HG02938 (cell line): Measurements from ENCODE around the gene AKAP13.
A peak's percentile ranks its signal among the peaks of the same experiment; 100 is the strongest.

Source experiments
- ATAC-seq: cut with Tn5 transposase; IDR thresholded peaks from one replicate; pipeline ENCODE4 v1.9.1; 2021; ENCODE audit warnings: mild to moderate bottlenecking, moderate library complexity; ENCODE audit not compliant: unreplicated experiment

The AKAP13 gene

GRCh38 chr15:85609492-85609891 is 229.1 kb downstream of the AKAP13 start:
- no peak for ATAC-seq

- peak; percentile 46 for ATAC-seq
Observed at GRCh38 chr15:85611361-85611760, 231.0 kb downstream of the AKAP13 start.

GRCh38 chr15:85614059-85614458 is 233.7 kb downstream of the AKAP13 start:
- ATAC-seq = no peak

- peak; percentile 72 for ATAC-seq
Observed at GRCh38 chr15:85615930-85616329, 235.5 kb downstream of the AKAP13 start.

- ATAC-seq = no peak
Observed at GRCh38 chr15:85616549-85617110, 236.2 kb downstream of the AKAP13 start.

- no peak for ATAC-seq
Observed at GRCh38 chr15:85618228-85618505, 237.8 kb downstream of the AKAP13 start.

- peak; percentile 53 for ATAC-seq
Observed at GRCh38 chr15:85618956-85619491, 238.6 kb downstream of the AKAP13 start.

GRCh38 chr15:85619992-85620689 is 239.7 kb downstream of the AKAP13 start:
- no peak for ATAC-seq

GRCh38 chr15:85620690-85621049 is 240.3 kb downstream of the AKAP13 start:
- no peak for ATAC-seq

- ATAC-seq = no peak
Observed at GRCh38 chr15:85621094-85621493, 240.7 kb downstream of the AKAP13 start.

- ATAC-seq = no peak
Observed at GRCh38 chr15:85622221-85622831, 241.9 kb downstream of the AKAP13 start.

GRCh38 chr15:85623315-85624049 is 243.1 kb downstream of the AKAP13 start:
- ATAC-seq = no peak

- no peak for ATAC-seq
Observed at GRCh38 chr15:85624291-85624801, 243.9 kb downstream of the AKAP13 start.

- ATAC-seq = peak; percentile 6
Observed at GRCh38 chr15:85625166-85625830, 244.9 kb downstream of the AKAP13 start.

GRCh38 chr15:85625856-85626255 is 245.5 kb downstream of the AKAP13 start:
- peak; percentile 86 for ATAC-seq

GRCh38 chr15:85627213-85627935 is 247.0 kb downstream of the AKAP13 start:
- ATAC-seq = no peak

GRCh38 chr15:85630311-85630710 is 249.9 kb downstream of the AKAP13 start:
- ATAC-seq = no peak

GRCh38 chr15:85631018-85631417 is 250.6 kb downstream of the AKAP13 start:
- no peak for ATAC-seq

GRCh38 chr15:85632014-85632413 is 251.6 kb downstream of the AKAP13 start:
- no peak for ATAC-seq

- ATAC-seq = no peak
Observed at GRCh38 chr15:85633859-85634258, 253.5 kb downstream of the AKAP13 start.
